IMR-90 (cell line): Measurements from ENCODE around the gene CEP76. TPM values are rescaled to one million over a fixed set of nuclear protein-coding genes. Genes with fewer than 3 reads are reported as not detected.

ENCODE experiments used
- ATAC-seq: fragments of 200-7000 bp; cut with Tn5 transposase; 2 replicates; pipeline ENCODE4 v1.9.1; 2020; ENCODE audit warnings: low read depth, mild to moderate bottlenecking, moderate library complexity
- BruUV-seq: library from RNA; stranded (reverse); fragments of 400-500 nt; replicated peaks from 2 replicates; lab custom pipeline; 2021; lab: Mats Ljungman, UMichigan
- CTCF ChIA-PET: fragments of 300-600 bp; formaldehyde crosslinking; extraction: SDS; loops from one replicate; lab custom pipeline; 2021; ENCODE audit warnings: antibody characterized with exemption; lab: Yijun Ruan, JAX
- POLR2A ChIA-PET: fragments of 300-600 bp; sonication (Branson Sonifier 250); formaldehyde crosslinking; loops from one replicate; lab custom pipeline; 2022; ENCODE audit warnings: antibody characterized with exemption; ENCODE audit not compliant: unreplicated experiment; lab: Charles Lee
- DNase-seq: peaks from one replicate; pipeline ENCODE4 v3.0.0; 2013
- H2AFZ ChIP-seq: replicated peaks from 2 replicates; pipeline ENCODE3; 2013; ENCODE audit warnings: low read length, mild to moderate bottlenecking; ENCODE audit not compliant: poor library complexity
- H2AK5ac ChIP-seq: 2 replicates; pipeline ENCODE4 v1.6.1; 2013; ENCODE audit warnings: low read depth, low read length, inconsistent platforms
- H2AK9ac ChIP-seq: replicated peaks from 2 replicates; pipeline ENCODE3; 2013; ENCODE audit warnings: mild to moderate bottlenecking, low read depth, low read length, moderate library complexity; ENCODE audit not compliant: poor library complexity
- H2BK120ac ChIP-seq: 2 replicates; pipeline ENCODE4 v1.6.1; 2013; ENCODE audit warnings: low read depth, low read length, inconsistent platforms
- H2BK15ac ChIP-seq: 3 replicates; pipeline ENCODE4 v1.6.1; 2013; ENCODE audit warnings: low read depth, low read length, inconsistent platforms
- H2BK20ac ChIP-seq: 2 replicates; pipeline ENCODE4 v1.6.1; 2013; ENCODE audit warnings: low read depth, mild to moderate bottlenecking, inconsistent platforms, low read length, moderate library complexity
- H2BK5ac ChIP-seq: 2 replicates; pipeline ENCODE4 v1.6.1; 2013; ENCODE audit warnings: mild to moderate bottlenecking, low read depth, low read length, inconsistent platforms; ENCODE audit not compliant: poor library complexity, severe bottlenecking
- H3K14ac ChIP-seq: replicated peaks from 2 replicates; pipeline ENCODE4 v1.6.1; 2013; ENCODE audit warnings: low read depth, low read length, inconsistent platforms
- H3K18ac ChIP-seq: 2 replicates; pipeline ENCODE4 v1.6.1; 2013; ENCODE audit warnings: low read depth, low read length, control low read depth
- H3K23ac ChIP-seq: 2 replicates; pipeline ENCODE4 v1.6.1; 2013; ENCODE audit warnings: low read depth, low read length, inconsistent platforms
- H3K27ac ChIP-seq: 2 replicates; pipeline ENCODE4 v1.5.1; 2013; ENCODE audit warnings: mild to moderate bottlenecking, control low read depth, low read length; ENCODE audit not compliant: insufficient read depth
- H3K27me3 ChIP-seq: 2 replicates; pipeline ENCODE4 v1.6.1; 2013; ENCODE audit warnings: low read length; ENCODE audit not compliant: control insufficient read depth, insufficient read depth
- H3K36me3 ChIP-seq: 2 replicates; pipeline ENCODE4 v1.6.1; 2013; ENCODE audit warnings: low read length, mixed read lengths; ENCODE audit not compliant: control insufficient read depth, insufficient read depth
- H3K4ac ChIP-seq: 2 replicates; pipeline ENCODE4 v1.6.1; 2013; ENCODE audit warnings: low read depth, low read length, inconsistent platforms
- H3K4me1 ChIP-seq: 2 replicates; pipeline ENCODE4 v1.6.1; 2013; ENCODE audit warnings: low read length, mixed read lengths; ENCODE audit not compliant: control insufficient read depth, insufficient read depth
- H3K4me2 ChIP-seq: 2 replicates; pipeline ENCODE4 v1.6.1; 2013; ENCODE audit warnings: low read depth, mild to moderate bottlenecking, control low read depth, low read length, moderate library complexity
- H3K4me3 ChIP-seq: 2 replicates; pipeline ENCODE4 v1.5.1; 2013; ENCODE audit warnings: low read depth, mild to moderate bottlenecking, control low read depth, low read length, moderate library complexity; ENCODE audit not compliant: insufficient read depth
- H3K56ac ChIP-seq: 2 replicates; pipeline ENCODE4 v1.6.1; 2013; ENCODE audit warnings: low read length, inconsistent platforms; ENCODE audit not compliant: insufficient read depth; ENCODE audit errors: extremely low read depth
- H3K79me1 ChIP-seq, 2 experiments: 2 replicates each; pipeline ENCODE4 v1.6.1; 2013; ENCODE audit warnings: low read length in 2 of 2, inconsistent platforms in 1 of 2, low read depth in 1 of 2
- H3K9ac ChIP-seq: 2 replicates; pipeline ENCODE4 v1.6.1; 2013; ENCODE audit warnings: low read depth, low read length, control low read depth
- H3K9me1 ChIP-seq: 2 replicates; pipeline ENCODE4 v1.6.1; 2013; ENCODE audit warnings: low read length, inconsistent platforms; ENCODE audit not compliant: insufficient read depth
- H3K9me3 ChIP-seq: 2 replicates; pipeline ENCODE4 v1.6.1; 2013; ENCODE audit warnings: low read length; ENCODE audit not compliant: control insufficient read depth, insufficient read depth
- H4K20me1 ChIP-seq: 2 replicates; pipeline ENCODE4 v1.6.1; 2013; ENCODE audit warnings: low read length, inconsistent platforms; ENCODE audit not compliant: insufficient read depth
- H4K5ac ChIP-seq: 2 replicates; pipeline ENCODE4 v1.6.1; 2013; ENCODE audit warnings: mild to moderate bottlenecking, low read depth, low read length, control low read depth
- H4K8ac ChIP-seq, 2 experiments: 2 replicates each; pipeline ENCODE4 v1.6.1; 2013; ENCODE audit warnings: low read depth in 2 of 2, low read length in 2 of 2, control low read depth in 1 of 2, inconsistent platforms in 1 of 2
- H4K91ac ChIP-seq: 2 replicates; pipeline ENCODE4 v1.6.1; 2013; ENCODE audit warnings: low read depth, low read length, inconsistent platforms; ENCODE audit not compliant: insufficient read depth
- BHLHE40 ChIP-seq: fragments of 150-350 bp; IDR thresholded peaks from 2 replicates; pipeline ENCODE4 v1.6.1; 2016; ENCODE audit warnings: mild to moderate bottlenecking, low read depth, low read length
- CEBPB ChIP-seq: IDR thresholded peaks from 2 replicates; pipeline ENCODE4 v1.6.1; 2012; ENCODE audit warnings: low read depth, low read length, improper control_type of control experiment
- CHD1 ChIP-seq: IDR thresholded peaks from 2 replicates; pipeline ENCODE4 v1.6.1; 2012; ENCODE audit warnings: low read depth, low read length, improper control_type of control experiment
- FOS ChIP-seq: fragments of 150-350 bp; IDR thresholded peaks from 2 replicates; pipeline ENCODE4 v1.6.1; 2016; ENCODE audit warnings: low read depth, low read length
- MAFK ChIP-seq: IDR thresholded peaks from 2 replicates; pipeline ENCODE4 v1.6.1; 2012; ENCODE audit warnings: low read depth, low read length, improper control_type of control experiment
- MAZ ChIP-seq: IDR thresholded peaks from 2 replicates; pipeline ENCODE4 v1.6.1; 2012; ENCODE audit warnings: low read depth, mild to moderate bottlenecking, low read length, improper control_type of control experiment, moderate library complexity, borderline replicate concordance
- NFE2L2 ChIP-seq: fragments of 150-350 bp; IDR thresholded peaks from 2 replicates; pipeline ENCODE4 v1.6.1; 2016; ENCODE audit warnings: low read depth, mild to moderate bottlenecking, low read length
- POLR2A ChIP-seq: IDR thresholded peaks from 2 replicates; pipeline ENCODE4 v1.6.1; 2012; ENCODE audit warnings: mild to moderate bottlenecking, low read depth, low read length
- RAD21 ChIP-seq: IDR thresholded peaks from 2 replicates; pipeline ENCODE4 v1.6.1; 2012; ENCODE audit warnings: low read length, improper control_type of control experiment
- RCOR1 ChIP-seq: IDR thresholded peaks from 2 replicates; pipeline ENCODE4 v1.6.1; 2012; ENCODE audit warnings: mild to moderate bottlenecking, low read length, improper control_type of control experiment; ENCODE audit not compliant: insufficient replicate concordance
- RFX5 ChIP-seq: IDR thresholded peaks from 2 replicates; pipeline ENCODE4 v1.8.0; 2012; ENCODE audit warnings: low read depth, mild to moderate bottlenecking, low read length, moderate library complexity
- SMC3 ChIP-seq: fragments of 150-350 bp; IDR thresholded peaks from 2 replicates; pipeline ENCODE4 v1.6.1; 2016; ENCODE audit warnings: low read depth, mild to moderate bottlenecking, antibody characterized with exemption, low read length, moderate library complexity
- WGBS, 2 experiments: methylation state at CpG; one replicate each; pipeline versions ENCODE4 v1.1.5 to v1.1.7; 2013; ENCODE audit warnings: missing lambda C conversion rate in 2 of 2; ENCODE audit not compliant: insufficient read length in 1 of 2; ENCODE audit errors: extremely low coverage in 2 of 2; 5-methylcytosine and 5-hydroxymethylcytosine counted together
- dilution Hi-C: fragments of 300-500 bp; cut with HindIII; formaldehyde crosslinking; loops from one replicate; pipeline ENCODE4 v1.14.3; 2018; ENCODE audit warnings: low sequenced_read_pairs; ENCODE audit not compliant: unreplicated experiment
- in situ Hi-C: fragments of 300-500 bp; cut with MboI; formaldehyde crosslinking; loops from 3 replicates; pipeline ENCODE4 v1.14.3; 2019; ENCODE audit warnings: low sequenced_read_pairs, inconsistent platforms, mixed read lengths
- intact Hi-C: fragments of 100-400 bp; cut with micrococcal nuclease; formaldehyde crosslinking; loops from 2 replicates; pipeline ENCODE4 v1.10.0; 2022
- polyA plus RNA-seq, 3 experiments: library from polyadenylated mRNA; depleted of rRNA; stranded (reverse); fragments of >200 nt; gene quantifications; 2 replicates each; pipeline ENCODE4 v1.2.3, GENCODE V29; 2012; ENCODE audit warnings: low replicate concordance in 1 of 3
- total RNA-seq: library from RNA; depleted of rRNA; stranded (reverse); fragments of >200 nt; gene quantifications from 2 replicates; pipeline ENCODE4 v1.2.3, GENCODE V29; 2012
- TF ChIP-seq, protein P1 (sequence below): fragments of 150-350 bp; IDR thresholded peaks from 2 replicates; pipeline ENCODE4 v1.6.1; 2016; ENCODE audit warnings: low read depth, mild to moderate bottlenecking, low read length, moderate library complexity, borderline replicate concordance
- TF ChIP-seq, protein P2 (sequence below): fragments of 150-350 bp; IDR thresholded peaks from 2 replicates; pipeline ENCODE4 v1.6.1; 2017; ENCODE audit warnings: mild to moderate bottlenecking, antibody characterized with exemption, low read length, low read depth

CEP76 gene
- total and polyA plus RNA-seq, 2 of the 4 experiments (the other 2 are of a cell fraction), result 5.1 to 8.1 TPM

DNA sequence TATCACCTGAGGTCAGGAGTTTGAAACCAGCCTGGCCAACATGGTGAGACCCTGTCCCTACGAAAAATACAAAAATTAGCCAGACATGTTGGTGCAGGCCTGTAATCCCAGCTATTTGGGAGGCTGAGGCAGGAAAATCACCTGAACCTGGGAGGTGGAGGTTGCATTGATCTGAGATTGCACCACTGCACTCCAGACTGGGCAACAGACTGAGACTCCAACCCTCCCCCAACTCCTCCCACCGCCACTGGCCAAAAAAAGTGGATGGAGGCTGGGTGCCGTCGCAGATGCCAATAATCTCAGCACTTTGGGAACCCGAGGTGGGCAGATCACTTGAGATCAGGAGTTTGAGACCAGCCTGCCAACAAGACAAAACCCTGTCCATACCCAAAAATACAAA, 34.5 kb downstream of the CEP76 start:
- Histone ChIP-seq H4K91ac (no peak overlapping the region), H3K4me1 (no peaks in the 10 kb centered on the region), H3K14ac (no peak overlapping the region), H2BK20ac (no peak overlapping the region), H2BK120ac (no peak overlapping the region), H4K20me1 (no peaks in the 10 kb centered on the region), H3K27me3 (no peaks in the 10 kb centered on the region), H2AK9ac (no peak overlapping the region), H3K79me1 (no peaks in the 10 kb centered on the region), H3K9me1 (no peaks in the 10 kb centered on the region), H2AFZ (no peak overlapping the region), H3K18ac (no peak overlapping the region), H4K8ac (no peak overlapping the region), H3K4ac (no peak overlapping the region), H3K9ac (no peak overlapping the region), H3K23ac (no peak overlapping the region), H3K9me3 (no peaks in the 10 kb centered on the region), H2AK5ac (no peak overlapping the region), H3K4me2 (no peak overlapping the region), H3K27ac (no peak overlapping the region), H4K5ac (no peak overlapping the region), H3K4me3 (no peak overlapping the region), H2BK5ac (no peak overlapping the region), H3K56ac (no peak overlapping the region), H3K36me3 (no peaks in the 10 kb centered on the region), H2BK15ac (no peak overlapping the region)
- DNase-seq (no peak), ATAC-seq (no peak)
- BruUV-seq, result no TSS peak
- TF ChIP-seq BHLHE40, result no peak
- TF ChIP-seq FOS, result no peak
- no peak for TF ChIP-seq CHD1
- TF ChIP-seq POLR2A, result no peak
- TF ChIP-seq, protein P1, sequence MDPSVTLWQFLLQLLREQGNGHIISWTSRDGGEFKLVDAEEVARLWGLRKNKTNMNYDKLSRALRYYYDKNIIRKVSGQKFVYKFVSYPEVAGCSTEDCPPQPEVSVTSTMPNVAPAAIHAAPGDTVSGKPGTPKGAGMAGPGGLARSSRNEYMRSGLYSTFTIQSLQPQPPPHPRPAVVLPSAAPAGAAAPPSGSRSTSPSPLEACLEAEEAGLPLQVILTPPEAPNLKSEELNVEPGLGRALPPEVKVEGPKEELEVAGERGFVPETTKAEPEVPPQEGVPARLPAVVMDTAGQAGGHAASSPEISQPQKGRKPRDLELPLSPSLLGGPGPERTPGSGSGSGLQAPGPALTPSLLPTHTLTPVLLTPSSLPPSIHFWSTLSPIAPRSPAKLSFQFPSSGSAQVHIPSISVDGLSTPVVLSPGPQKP, result no peak
- TF ChIP-seq NFE2L2, result no peak
- TF ChIP-seq MAFK, result no peak
- TF ChIP-seq, protein P2, sequence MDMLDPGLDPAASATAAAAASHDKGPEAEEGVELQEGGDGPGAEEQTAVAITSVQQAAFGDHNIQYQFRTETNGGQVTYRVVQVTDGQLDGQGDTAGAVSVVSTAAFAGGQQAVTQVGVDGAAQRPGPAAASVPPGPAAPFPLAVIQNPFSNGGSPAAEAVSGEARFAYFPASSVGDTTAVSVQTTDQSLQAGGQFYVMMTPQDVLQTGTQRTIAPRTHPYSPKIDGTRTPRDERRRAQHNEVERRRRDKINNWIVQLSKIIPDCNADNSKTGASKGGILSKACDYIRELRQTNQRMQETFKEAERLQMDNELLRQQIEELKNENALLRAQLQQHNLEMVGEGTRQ, result no peak
- TF ChIP-seq SMC3, result no peak
- TF ChIP-seq MAZ, result no peak
- no peak for TF ChIP-seq RAD21
- TF ChIP-seq CEBPB, result no peak
- no peak for TF ChIP-seq RFX5
- no peak for TF ChIP-seq RCOR1
- dilution Hi-C loops (no loop called here), in situ Hi-C loops (loop anchor here (5.0 kb wide), 1 partner anchor 276 kb away; no protein-coding TSS in a partner anchor), intact Hi-C loops (no loop called here)
- WGBS, 2 experiments, result no CpG with 5 or more reads among the region's 5 CpGs
- CTCF ChIA-PET, result interaction anchor here (0.7 kb wide), 1 partner anchor 82 kb away, joined by 5 read pairs; no protein-coding TSS in a partner anchor
- POLR2A ChIA-PET, result no interaction called here
